ENCODE measurements around the gene SLC24A3. TPM values are rescaled to one million over a fixed set of nuclear protein-coding genes. Genes with fewer than 3 reads are reported as not detected.

The SLC24A3 gene
- total RNA-seq, 1 donor from 2014 or later = not detected

- intact Hi-C loops (cut with micrococcal nuclease) = no loop called here
Measured at GRCh38 chr20:19423097-19423899, 210.9 kb downstream of the SLC24A3 start.

- intact Hi-C loops (cut with micrococcal nuclease) = no loop called here
Measured at GRCh38 chr20:19423900-19424620, 211.6 kb downstream of the SLC24A3 start.

GRCh38 chr20:19426356-19426755, 213.9 kb downstream of the SLC24A3 start:
- intact Hi-C loops (cut with micrococcal nuclease) = no loop called here

GRCh38 chr20:19427480-19427879, 215.0 kb downstream of the SLC24A3 start:
- intact Hi-C loops (cut with micrococcal nuclease) = no loop called here

GRCh38 chr20:19427913-19428312, 215.5 kb downstream of the SLC24A3 start:
- intact Hi-C loops (cut with micrococcal nuclease) = no loop called here

GRCh38 chr20:19428324-19428723, 215.9 kb downstream of the SLC24A3 start:
- intact Hi-C loops (cut with micrococcal nuclease) = no loop called here

- intact Hi-C loops (cut with micrococcal nuclease) = no loop called here
Measured at GRCh38 chr20:19429538-19429937, 217.1 kb downstream of the SLC24A3 start.

GRCh38 chr20:19430641-19431315, 218.3 kb downstream of the SLC24A3 start:
- intact Hi-C loops (cut with micrococcal nuclease) = no loop called here

- intact Hi-C loops (cut with micrococcal nuclease) = no loop called here
Measured at GRCh38 chr20:19431316-19431700, 218.9 kb downstream of the SLC24A3 start.

- intact Hi-C loops (cut with micrococcal nuclease) = no loop called here
Measured at GRCh38 chr20:19431906-19432305, 219.5 kb downstream of the SLC24A3 start.

- intact Hi-C loops (cut with micrococcal nuclease) = no loop called here
Measured at GRCh38 chr20:19433371-19434350, 221.2 kb downstream of the SLC24A3 start.

GRCh38 chr20:19435316-19435715, 222.9 kb downstream of the SLC24A3 start:
- intact Hi-C loops (cut with micrococcal nuclease) = no loop called here

GRCh38 chr20:19435821-19436220, 223.4 kb downstream of the SLC24A3 start:
- intact Hi-C loops (cut with micrococcal nuclease) = no loop called here

GRCh38 chr20:19438488-19438887, 226.0 kb downstream of the SLC24A3 start:
- intact Hi-C loops (cut with micrococcal nuclease) = no loop called here

GRCh38 chr20:19440660-19441527, 228.5 kb downstream of the SLC24A3 start:
- intact Hi-C loops (cut with micrococcal nuclease) = no loop called here

- intact Hi-C loops (cut with micrococcal nuclease) = no loop called here
Measured at GRCh38 chr20:19446246-19446645, 233.8 kb downstream of the SLC24A3 start.

GRCh38 chr20:19448632-19449031, 236.2 kb downstream of the SLC24A3 start:
- intact Hi-C loops (cut with micrococcal nuclease) = no loop called here

- intact Hi-C loops (cut with micrococcal nuclease) = no loop called here
Measured at GRCh38 chr20:19449051-19449450, 236.6 kb downstream of the SLC24A3 start.

- intact Hi-C loops (cut with micrococcal nuclease) = no loop called here
Measured at GRCh38 chr20:19451231-19451922, 238.9 kb downstream of the SLC24A3 start.

Data from T-helper 1 cell treated with Interleukin-12 subunit alpha and Interleukin-12 subunit beta and Interleukin-4 antibody, amounts not matched to agents 30 ng/mL and 1 ng/mL, for 36 hours (primary cell).